MM.1S (cell line): ENCODE measurements around the gene MRO.

Experiments
- EZH2 ChIP-seq: fragments of 300-600 bp; sonication (generic); optimal IDR thresholded peaks from 2 replicates; pipeline ENCODE3; 2017; ENCODE audit warnings: low read depth, mild to moderate bottlenecking, antibody characterized with exemption, low read length, mixed read lengths
- EZH2phosphoT487 ChIP-seq: fragments of 300-600 bp; sonication (generic); IDR thresholded peaks from 2 replicates; pipeline ENCODE4 v1.6.1; 2018; ENCODE audit warnings: antibody characterized with exemption, low read length
- TF ChIP-seq, protein P1 (sequence below): fragments of 300-600 bp; sonication (generic); IDR thresholded peaks from 2 replicates; pipeline ENCODE4 v1.5.1; 2016; ENCODE audit warnings: antibody characterized with exemption, low read length, mixed read lengths

DNA sequence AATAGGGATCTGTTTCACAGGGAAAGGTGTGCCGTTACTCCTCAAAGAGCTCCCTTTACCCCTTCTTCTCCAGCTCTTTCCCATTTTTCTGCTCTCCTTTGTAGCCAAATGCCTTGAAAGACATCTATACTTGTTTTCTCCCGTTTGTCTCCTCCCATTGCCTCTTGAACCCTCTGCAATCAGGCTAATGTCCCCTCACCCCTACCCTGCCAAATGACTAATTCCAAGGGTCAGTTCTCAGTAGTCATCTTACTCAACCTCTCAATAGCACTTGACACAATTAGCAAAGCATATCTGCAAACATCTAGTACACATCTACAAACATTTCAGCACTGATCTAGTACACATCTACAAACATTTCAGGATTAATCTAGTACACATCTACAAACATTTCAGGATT, 12.6 kb downstream of the MRO start:
- TF ChIP-seq EZH2phosphoT487 = no peak
- TF ChIP-seq, protein P1, sequence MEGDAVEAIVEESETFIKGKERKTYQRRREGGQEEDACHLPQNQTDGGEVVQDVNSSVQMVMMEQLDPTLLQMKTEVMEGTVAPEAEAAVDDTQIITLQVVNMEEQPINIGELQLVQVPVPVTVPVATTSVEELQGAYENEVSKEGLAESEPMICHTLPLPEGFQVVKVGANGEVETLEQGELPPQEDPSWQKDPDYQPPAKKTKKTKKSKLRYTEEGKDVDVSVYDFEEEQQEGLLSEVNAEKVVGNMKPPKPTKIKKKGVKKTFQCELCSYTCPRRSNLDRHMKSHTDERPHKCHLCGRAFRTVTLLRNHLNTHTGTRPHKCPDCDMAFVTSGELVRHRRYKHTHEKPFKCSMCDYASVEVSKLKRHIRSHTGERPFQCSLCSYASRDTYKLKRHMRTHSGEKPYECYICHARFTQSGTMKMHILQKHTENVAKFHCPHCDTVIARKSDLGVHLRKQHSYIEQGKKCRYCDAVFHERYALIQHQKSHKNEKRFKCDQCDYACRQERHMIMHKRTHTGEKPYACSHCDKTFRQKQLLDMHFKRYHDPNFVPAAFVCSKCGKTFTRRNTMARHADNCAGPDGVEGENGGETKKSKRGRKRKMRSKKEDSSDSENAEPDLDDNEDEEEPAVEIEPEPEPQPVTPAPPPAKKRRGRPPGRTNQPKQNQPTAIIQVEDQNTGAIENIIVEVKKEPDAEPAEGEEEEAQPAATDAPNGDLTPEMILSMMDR = no peak
- no peak for TF ChIP-seq EZH2
